ENCODE data around the gene RRP15. TPM values are rescaled to one million over a fixed set of nuclear protein-coding genes. Genes with fewer than 3 reads are reported as not detected.
A peak's percentile ranks its signal among the peaks of the same experiment; 100 is the strongest.

Gene RRP15
- total RNA-seq, 4 donors from 2014 or later = 6.3 to 9.6 (median 7.8) TPM

DNA sequence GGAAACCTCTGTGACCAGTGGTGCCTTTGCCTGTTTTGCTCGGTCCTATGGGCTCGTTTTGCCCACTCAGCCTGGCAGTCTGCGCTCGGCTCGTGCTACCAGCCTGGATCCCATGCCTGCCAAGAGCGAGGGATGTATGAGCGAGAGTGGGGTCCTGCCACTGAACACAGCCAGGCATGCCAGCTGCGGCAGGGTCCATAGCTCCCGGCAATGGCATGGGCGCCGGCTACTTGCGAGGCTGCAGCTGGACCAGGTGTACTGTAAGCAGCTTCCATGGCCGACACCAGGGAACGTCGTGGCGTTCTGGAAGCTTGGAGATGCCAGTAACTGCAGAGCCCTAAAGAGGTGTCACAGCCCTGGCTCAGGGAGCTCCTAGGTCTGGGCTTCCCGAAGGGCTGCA is 37.7 kb downstream of the RRP15 start:
- H3K4me3 ChIP-seq = no peak overlapping the region
- no peak for DNase-seq (ENCODE audit: low spot score in 2 of 2)
- H3K27ac ChIP-seq = no peak overlapping the region
- no peaks in the 10 kb centered on the region for H3K27me3 ChIP-seq
- no peaks in the 10 kb centered on the region for H3K4me1 ChIP-seq
- no peaks in the 10 kb centered on the region for H3K9me3 ChIP-seq
- TF ChIP-seq EP300 (IDR thresholded peaks at IDR 0.05) = no peak
- H3K36me3 ChIP-seq = peaks cover 0 to 36% (median 0%) of the 10 kb centered on the region in 3 donors
- WGBS, 2 donors = 95 to 97% methylated on average over 14 to 17 of the region's 17 CpGs

DNA sequence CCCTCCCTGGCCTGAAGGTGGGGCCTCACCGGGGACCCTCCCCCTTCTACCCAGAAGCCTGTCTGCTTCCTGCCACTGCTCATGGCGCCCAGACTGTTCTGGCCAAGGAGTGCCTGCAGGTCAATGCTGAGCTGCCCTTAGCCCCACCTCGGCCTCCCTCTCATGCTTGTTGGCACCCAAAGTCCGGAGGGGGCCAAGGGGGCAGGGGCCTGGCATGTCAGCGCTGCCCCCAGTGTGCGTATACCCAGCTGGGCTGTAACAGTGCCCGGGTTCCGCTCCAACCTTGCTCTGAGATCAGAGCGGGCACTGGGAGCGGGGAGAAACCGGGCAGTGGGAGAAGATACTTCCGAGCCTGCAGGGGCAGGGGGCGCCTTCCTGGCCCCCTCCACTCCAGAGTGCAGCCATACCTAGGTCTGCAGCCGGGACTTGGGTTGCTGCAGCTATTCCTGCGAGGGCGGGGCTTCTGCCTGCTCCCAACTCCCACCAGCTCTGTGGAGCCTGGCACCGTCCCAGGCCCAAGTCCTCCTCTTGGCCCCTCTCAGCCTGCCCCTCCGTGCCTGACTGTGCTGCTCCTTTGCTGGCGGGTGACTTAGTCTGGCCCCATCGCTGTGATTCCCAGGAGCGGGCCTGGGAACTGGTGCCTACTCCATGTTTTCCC is 38.6 kb downstream of the RRP15 start:
- no peak for DNase-seq (ENCODE audit: low spot score in 2 of 2)
- WGBS, 2 donors = 95 to 98% methylated on average over 9 to 21 of the region's 21 CpGs
- no peaks in the 10 kb centered on the region for H3K27me3 ChIP-seq
- H3K9me3 ChIP-seq = no peaks in the 10 kb centered on the region
- H3K27ac ChIP-seq = no peak overlapping the region
- TF ChIP-seq EP300 (IDR thresholded peaks at IDR 0.05) (no peak), POLR2A (IDR thresholded peaks at IDR 0.05) (no peak)
- TF ChIP-seq, protein P1, sequence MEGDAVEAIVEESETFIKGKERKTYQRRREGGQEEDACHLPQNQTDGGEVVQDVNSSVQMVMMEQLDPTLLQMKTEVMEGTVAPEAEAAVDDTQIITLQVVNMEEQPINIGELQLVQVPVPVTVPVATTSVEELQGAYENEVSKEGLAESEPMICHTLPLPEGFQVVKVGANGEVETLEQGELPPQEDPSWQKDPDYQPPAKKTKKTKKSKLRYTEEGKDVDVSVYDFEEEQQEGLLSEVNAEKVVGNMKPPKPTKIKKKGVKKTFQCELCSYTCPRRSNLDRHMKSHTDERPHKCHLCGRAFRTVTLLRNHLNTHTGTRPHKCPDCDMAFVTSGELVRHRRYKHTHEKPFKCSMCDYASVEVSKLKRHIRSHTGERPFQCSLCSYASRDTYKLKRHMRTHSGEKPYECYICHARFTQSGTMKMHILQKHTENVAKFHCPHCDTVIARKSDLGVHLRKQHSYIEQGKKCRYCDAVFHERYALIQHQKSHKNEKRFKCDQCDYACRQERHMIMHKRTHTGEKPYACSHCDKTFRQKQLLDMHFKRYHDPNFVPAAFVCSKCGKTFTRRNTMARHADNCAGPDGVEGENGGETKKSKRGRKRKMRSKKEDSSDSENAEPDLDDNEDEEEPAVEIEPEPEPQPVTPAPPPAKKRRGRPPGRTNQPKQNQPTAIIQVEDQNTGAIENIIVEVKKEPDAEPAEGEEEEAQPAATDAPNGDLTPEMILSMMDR (IDR thresholded peaks at IDR 0.05) = no peak
- H3K36me3 ChIP-seq = peaks cover 0 to 36% (median 0%) of the 10 kb centered on the region in 3 donors
- H3K4me3 ChIP-seq = no peak overlapping the region
- H3K4me1 ChIP-seq = no peaks in the 10 kb centered on the region

DNA sequence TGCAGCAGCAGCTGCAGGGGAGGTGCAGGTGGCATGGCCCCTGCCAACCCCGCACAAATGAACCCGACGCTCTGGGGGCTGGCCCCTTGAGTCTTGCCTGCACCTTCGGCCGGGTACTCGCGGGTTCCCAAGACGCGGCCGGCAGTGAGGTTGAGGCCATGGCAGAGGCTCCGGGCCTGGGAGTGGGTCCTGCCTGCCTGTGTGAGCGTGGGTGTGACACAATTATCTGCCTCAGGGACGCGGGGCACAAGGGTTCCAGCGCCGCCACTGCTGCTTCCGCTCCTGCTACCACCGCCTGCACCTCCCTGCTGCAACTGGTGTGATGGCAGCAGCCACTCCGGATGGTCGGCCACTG is 39.1 kb downstream of the RRP15 start:
- TF ChIP-seq POLR2A (IDR thresholded peaks at IDR 0.05) (no peak), EP300 (IDR thresholded peaks at IDR 0.05) (no peak)
- TF ChIP-seq, protein P1 (IDR thresholded peaks at IDR 0.05) = no peak
- Histone ChIP-seq H3K27ac (no peak overlapping the region), H3K4me1 (no peaks in the 10 kb centered on the region), H3K27me3 (no peaks in the 10 kb centered on the region), H3K4me3 (no peak overlapping the region), H3K36me3 (peaks cover 0 to 34% (median 0%) of the 10 kb centered on the region in 3 donors), H3K9me3 (no peaks in the 10 kb centered on the region)
- DNase-seq (ENCODE audit: low spot score in 2 of 2) = no peak
- 95 to 96% methylated on average over 9 to 20 of the region's 20 CpGs for WGBS, 2 donors

DNA sequence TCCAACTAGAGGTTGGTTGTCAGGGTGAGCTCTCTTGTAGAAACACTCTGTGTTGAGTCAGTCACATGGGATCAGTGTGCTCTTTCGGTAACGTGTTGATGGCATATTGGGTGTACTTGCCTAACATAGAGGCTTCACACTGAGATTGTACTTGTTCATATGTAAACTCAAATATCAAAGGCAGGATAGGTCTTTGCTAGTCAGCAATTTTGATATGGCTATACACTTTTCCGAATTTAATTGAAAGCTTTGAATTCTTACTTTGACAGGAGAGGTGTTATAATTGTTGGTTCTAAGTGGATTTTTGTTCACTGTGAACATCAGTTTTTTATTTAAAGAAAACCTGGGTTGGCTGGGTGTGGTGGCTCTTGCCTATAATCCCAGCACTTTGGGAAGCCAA is 43.7 kb downstream of the RRP15 start:
- no peaks in the 10 kb centered on the region for H3K4me1 ChIP-seq
- no peak for DNase-seq (ENCODE audit: low spot score in 2 of 2)
- TF ChIP-seq POLR2A (IDR thresholded peaks at IDR 0.05) = no peak
- no peak for TF ChIP-seq EP300 (IDR thresholded peaks at IDR 0.05)
- TF ChIP-seq, protein P1 (IDR thresholded peaks at IDR 0.05) = no peak
- H3K36me3 ChIP-seq = peaks cover 0 to 19% (median 0%) of the 10 kb centered on the region in 3 donors
- no peaks in the 10 kb centered on the region for H3K27me3 ChIP-seq
- WGBS, 2 donors = 81 to 88% methylated on average over 3 of the region's 3 CpGs
- H3K9me3 ChIP-seq = no peaks in the 10 kb centered on the region
- no peak overlapping the region for H3K4me3 ChIP-seq
- no peak overlapping the region for H3K27ac ChIP-seq

DNA sequence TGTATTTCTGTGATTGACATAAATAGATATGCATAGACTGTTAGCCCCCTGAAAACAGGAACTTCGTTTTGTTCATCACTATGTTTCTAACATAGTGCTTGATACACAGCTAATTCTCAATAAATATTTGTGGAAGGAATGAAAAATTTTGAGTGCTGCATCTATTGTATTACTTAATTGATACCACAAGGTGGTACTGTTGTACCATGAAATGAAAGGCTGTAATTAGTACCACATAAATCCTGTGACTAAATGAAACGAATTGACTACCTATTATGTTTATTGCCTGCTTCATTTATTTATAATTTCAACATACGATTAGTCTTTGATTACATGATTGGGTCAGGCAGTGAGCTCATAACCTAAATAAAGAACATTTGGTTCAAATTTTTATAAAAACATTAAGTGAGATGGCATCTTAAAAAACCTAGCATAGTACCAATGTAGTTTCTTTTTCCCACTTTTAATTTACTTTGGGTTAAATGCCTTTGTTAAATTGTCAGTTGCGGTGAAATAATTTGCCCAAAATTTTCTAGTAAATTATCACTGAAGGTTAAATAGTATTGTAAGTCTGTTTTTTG is 45.0 kb downstream of the RRP15 start:
- H3K4me3 ChIP-seq = no peak overlapping the region
- no peaks in the 10 kb centered on the region for H3K9me3 ChIP-seq
- no peak overlapping the region for H3K27ac ChIP-seq
- no peak for DNase-seq (ENCODE audit: low spot score in 2 of 2)
- no peaks in the 10 kb centered on the region for H3K4me1 ChIP-seq
- no peaks in the 10 kb centered on the region for H3K27me3 ChIP-seq
- peaks cover 0 to 6% (median 0%) of the 10 kb centered on the region in 3 donors for H3K36me3 ChIP-seq
- TF ChIP-seq, protein P1 (IDR thresholded peaks at IDR 0.05) = peak; percentile 47 to 85 (median 58)
- TF ChIP-seq POLR2A (IDR thresholded peaks at IDR 0.05) = no peak
- TF ChIP-seq EP300 (IDR thresholded peaks at IDR 0.05) = no peak
- WGBS, 2 donors = 23 to 25% methylated on average over 4 of the region's 4 CpGs
